NCI-H446 treated with DMSO at 0.1 percent for 48 hours (cell line): ENCODE measurements around the gene RXRB.
"Not testable (repeated sequence)": the region's sequence is repeated elsewhere in the genome, so short reads cannot be mapped to it uniquely, and the experiment has no call there.

Experiments used
- DNase-seq: peaks from one replicate; lab custom pipeline; 2025; lab: John Stamatoyannopoulos, UW

The RXRB gene

DNA sequence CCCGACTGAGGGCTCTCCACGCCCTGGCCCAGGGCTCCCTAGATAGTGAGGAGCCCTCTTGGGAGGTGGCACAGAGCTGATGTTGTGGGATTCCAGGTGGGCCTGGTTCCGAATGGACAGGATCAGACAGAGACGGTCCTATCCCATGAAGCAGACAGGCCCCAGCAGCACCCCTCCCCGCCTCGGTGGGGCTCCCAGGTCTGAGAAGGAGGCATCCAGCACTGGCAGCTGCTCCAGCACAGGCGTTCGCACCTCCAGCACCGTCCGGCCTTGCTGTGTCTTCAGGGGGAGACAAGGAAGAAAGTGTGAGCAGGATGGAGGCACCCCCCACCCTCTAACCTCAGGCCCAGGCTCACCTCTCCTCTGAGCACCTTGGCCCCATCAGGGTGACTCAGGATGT lies 36.9 kb downstream of the RXRB start:
- no peak for DNase-seq

DNA sequence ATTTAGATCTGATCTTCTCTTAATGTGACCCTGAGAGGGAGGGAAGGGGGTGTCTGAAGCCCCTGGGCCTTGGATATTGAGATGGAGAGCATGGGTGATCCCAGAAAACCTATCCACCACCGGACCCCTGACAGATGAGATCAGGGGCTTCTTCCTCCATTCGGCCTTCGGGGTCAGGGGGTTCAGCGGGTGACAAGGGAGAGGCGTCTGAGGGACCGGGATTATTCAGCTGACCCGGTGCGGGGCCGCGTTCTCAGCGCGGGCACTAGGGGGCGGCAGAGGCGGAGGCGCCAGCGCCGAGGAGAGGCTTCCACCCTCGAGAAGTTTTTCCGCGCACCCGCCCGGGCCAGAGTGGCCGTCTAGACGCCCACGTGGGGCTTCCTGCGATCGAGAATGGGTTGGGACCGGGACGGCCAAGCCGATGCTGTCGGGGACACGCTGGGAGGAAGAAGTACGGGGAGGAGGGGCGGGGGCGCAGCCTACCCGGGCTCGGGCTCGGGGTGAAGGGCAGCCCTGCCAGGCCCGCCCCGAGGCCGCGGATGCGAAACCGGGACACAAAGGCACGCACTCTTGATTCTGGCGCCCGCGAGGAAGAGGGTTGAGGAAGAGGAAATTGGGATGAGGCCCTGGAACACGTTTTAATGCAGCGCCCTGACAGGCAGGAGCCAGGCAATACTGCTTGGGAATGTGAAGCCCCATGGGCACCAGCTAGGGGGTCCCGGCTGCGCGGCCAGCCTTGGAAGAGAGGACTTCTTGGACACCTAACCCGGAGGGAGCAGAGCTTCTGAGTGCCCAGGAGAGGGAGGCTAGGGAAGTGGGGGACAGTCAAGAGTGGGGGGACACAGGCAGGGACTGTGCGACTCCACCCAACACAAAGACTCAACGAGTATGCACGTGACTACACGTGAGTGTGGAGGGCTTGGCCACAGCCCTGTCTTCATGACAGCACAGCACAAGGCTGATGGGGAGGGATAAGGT lies 38.8 kb downstream of the RXRB start:
- DNase-seq = peak; percentile 31

DNA sequence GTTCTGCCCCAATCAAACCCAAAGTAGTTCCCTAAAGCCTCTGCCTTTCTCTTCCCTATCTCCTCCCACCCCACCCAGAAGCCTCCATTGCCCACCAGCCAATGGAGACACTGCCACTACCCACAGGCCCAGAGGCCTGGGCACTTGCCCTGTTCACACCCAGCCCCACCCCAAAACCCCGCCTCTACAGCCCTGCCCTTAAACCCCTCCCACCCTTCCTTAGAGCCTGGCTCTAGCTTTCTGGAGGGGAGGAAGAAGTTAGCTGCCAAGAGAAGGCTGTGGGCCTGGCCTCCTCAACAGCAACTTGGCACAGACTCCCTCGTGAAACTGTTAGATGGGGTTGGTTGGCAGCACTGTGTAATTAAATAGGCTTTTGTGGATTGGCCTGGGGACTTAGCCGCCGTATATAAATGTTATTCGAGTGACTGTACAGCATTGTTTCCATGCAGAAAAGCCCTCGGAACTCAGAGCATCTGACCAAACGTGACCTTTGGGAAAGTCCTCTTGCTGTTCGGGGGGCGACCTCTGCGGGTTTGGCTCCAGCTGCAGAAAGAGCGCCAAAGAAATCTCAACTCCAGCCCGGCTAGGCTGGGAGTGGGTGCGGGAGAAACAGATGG lies 39.6 kb downstream of the RXRB start:
- peak; percentile 97 for DNase-seq

DNA sequence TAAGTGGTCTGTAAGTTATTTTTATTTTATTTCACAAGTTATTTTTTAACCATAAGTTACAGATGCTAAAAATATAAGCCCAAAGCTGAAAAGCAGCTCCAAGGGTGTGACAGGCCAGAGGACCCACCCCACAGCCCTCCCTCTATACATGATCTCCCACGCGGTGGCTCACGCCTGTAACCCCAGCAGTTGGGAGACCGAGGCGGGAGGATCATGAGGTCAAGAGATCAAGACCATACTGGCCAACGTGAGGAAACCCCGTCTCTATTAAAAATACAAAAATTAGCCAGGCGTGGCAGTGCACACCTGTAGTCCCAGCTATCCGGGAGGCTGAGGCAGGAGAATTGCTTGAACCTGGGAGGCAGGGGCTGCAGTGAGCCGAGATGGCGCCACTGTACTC lies 40.4 kb downstream of the RXRB start:
- DNase-seq = no peak

- no peak for DNase-seq
These were observed 43.5 kb downstream of the RXRB start for GRCh38 chr6:33156964-33157363.

DNA sequence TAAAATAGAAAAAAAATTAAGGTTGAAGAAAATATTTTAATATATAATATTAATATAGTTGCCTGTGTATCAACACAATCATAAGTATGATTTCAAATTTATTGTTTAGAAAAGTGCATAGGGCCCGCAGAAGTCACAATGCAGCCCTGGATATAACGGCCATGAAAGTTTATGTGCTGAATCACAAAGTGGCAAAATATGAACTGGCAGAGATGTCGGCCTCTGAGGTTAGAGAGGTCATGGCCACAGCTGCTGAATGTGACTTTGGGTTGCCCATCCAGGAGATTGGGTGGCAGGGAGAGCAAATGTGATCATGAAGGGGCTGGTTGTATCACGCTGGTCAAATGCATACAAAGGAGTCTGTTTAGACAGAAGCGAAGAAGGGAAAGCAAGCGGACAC lies 43.9 kb downstream of the RXRB start:
- DNase-seq = no peak

- DNase-seq = no peak
These were observed 46.1 kb downstream of the RXRB start for GRCh38 chr6:33154349-33154748.

- no peak for DNase-seq
These were observed 49.4 kb downstream of the RXRB start for GRCh38 chr6:33151050-33151449.

GRCh38 chr6:33150560-33150959 lies 49.9 kb downstream of the RXRB start:
- not testable (repeated sequence) for DNase-seq

DNA sequence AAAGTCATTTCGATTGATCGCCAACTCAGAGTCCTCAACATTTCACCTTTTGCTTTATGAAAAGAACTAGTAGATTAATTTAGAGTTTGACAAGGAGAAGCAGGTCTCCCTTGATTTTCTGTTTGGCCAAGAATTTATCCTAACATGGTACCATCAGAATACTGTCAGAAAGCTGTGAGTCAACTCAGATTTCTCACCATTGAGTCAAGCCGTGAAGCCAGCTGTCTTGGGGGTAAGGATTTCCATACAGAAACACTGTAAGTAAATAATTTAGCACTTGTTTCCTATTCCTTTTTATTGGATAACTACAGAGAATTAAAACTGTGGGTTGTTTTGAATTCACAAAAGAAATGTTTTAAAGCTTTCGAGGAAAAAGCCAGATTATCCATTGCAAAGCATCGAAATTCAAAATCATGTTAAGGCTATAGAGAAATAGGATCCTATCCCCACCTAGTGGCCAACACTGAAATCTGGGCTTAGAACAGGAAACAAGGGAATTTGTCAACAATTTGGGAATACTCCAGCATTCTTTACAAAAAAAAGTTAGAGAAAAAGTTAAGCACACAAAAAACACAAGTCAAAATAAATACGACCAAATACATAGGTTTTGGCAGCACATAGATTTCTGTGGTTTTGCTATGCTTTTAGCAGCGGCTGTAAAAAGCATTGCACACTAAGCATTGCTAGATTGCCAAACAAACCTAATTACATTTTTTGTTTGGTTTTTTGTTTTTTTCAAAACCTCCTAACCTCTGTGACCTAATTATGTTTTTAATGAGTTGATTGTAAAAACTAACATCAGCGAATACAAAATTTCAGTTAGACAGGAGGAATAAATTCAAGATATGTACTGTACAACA lies 52.4 kb downstream of the RXRB start:
- DNase-seq = peak; percentile 3

- no peak for DNase-seq
These were observed 56.1 kb downstream of the RXRB start for GRCh38 chr6:33144373-33144772.
